Measurements from ENCODE around the gene CTNNA1.

DNA sequence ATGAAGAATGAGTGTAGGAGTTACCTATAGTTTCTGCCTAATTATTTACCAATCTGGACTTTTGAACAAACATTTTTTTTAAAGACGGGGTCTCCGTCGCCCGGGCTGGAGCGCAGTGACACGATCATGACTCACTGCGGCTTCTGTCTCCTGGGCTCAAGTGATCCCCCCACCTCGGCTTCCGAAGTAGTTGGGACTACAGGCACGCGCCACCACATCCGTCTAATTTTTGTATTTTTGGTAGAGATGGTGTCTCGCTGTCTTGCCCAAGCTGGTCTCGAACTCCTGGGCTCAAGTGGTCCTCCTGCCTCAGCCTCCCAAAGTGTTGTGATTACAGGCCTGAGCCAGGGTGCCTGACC is 1.5 kb downstream of the CTNNA1 start:
- TF ChIP-seq, protein P1, sequence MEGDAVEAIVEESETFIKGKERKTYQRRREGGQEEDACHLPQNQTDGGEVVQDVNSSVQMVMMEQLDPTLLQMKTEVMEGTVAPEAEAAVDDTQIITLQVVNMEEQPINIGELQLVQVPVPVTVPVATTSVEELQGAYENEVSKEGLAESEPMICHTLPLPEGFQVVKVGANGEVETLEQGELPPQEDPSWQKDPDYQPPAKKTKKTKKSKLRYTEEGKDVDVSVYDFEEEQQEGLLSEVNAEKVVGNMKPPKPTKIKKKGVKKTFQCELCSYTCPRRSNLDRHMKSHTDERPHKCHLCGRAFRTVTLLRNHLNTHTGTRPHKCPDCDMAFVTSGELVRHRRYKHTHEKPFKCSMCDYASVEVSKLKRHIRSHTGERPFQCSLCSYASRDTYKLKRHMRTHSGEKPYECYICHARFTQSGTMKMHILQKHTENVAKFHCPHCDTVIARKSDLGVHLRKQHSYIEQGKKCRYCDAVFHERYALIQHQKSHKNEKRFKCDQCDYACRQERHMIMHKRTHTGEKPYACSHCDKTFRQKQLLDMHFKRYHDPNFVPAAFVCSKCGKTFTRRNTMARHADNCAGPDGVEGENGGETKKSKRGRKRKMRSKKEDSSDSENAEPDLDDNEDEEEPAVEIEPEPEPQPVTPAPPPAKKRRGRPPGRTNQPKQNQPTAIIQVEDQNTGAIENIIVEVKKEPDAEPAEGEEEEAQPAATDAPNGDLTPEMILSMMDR (IDR thresholded peaks at IDR 0.05; ENCODE audit: insufficient read depth, low read length, poor library complexity, severe bottlenecking), result no peak
- TF ChIP-seq EZH2phosphoT487 (conservative IDR thresholded peaks at IDR 0.05; ENCODE audit: low read length), result no peak

All from SU-DHL-6 (cell line).